ENCODE data around the gene GNG13. TPM values are rescaled to one million over a fixed set of nuclear protein-coding genes. Genes with fewer than 3 reads are reported as not detected.
"Not testable (repeated sequence)": the region's sequence is repeated elsewhere in the genome, so short reads cannot be mapped to it uniquely, and the experiment has no call there.

Gene GNG13
- total RNA-seq, 1 experiment from 2014 or later = not detected

DNA sequence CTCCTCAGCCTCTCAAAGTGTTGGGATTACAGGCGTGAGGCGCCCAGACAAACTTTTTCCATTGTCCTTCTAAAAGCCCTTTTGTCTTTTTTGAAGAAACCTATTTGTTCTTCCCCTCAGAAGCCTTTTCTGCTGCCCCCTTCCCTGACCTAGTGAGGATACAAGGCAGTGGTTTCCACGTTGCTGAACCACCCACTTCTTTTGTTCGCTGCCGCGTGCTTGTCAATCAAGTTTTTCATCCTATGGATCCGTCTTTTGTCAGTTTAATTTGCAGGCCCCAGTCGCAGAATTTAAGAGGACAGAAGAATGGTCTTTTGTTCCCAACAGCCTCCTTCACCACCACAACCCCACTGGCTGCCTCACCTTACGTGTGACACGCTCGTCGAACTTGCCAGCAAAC lies 20.2 kb upstream of the GNG13 start:
- no peaks in the 10 kb centered on the region for H3K9me3 ChIP-seq
- no peaks in the 10 kb centered on the region for H3K36me3 ChIP-seq
- DNase-seq = no peak
- H3K4me3 ChIP-seq = no peak overlapping the region
- H3K27me3 ChIP-seq = peaks cover 27% of the 10 kb centered on the region

DNA sequence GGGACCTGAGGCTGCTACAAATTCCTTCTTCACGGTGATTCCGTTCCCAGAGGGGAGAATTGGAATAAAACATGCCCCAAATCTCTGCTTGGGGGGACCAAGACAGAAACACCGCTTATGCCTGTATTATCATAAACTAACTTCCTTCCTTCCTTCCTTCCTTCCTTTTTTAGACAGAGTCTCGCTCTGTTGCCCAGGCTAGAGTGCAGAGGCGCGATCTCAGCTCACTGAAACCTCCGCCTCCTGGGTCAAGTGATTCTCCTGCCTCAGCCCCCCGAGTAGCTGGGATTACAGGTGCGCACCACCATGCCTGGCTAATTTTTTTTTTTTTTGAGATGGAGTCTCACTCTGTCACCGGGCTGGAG lies 19.5 kb upstream of the GNG13 start:
- H3K4me3 ChIP-seq, H3K9me3 ChIP-seq, H3K36me3 ChIP-seq, DNase-seq: not testable (repeated sequence)
- peaks cover 22% of the 10 kb centered on the region for H3K27me3 ChIP-seq

DNA sequence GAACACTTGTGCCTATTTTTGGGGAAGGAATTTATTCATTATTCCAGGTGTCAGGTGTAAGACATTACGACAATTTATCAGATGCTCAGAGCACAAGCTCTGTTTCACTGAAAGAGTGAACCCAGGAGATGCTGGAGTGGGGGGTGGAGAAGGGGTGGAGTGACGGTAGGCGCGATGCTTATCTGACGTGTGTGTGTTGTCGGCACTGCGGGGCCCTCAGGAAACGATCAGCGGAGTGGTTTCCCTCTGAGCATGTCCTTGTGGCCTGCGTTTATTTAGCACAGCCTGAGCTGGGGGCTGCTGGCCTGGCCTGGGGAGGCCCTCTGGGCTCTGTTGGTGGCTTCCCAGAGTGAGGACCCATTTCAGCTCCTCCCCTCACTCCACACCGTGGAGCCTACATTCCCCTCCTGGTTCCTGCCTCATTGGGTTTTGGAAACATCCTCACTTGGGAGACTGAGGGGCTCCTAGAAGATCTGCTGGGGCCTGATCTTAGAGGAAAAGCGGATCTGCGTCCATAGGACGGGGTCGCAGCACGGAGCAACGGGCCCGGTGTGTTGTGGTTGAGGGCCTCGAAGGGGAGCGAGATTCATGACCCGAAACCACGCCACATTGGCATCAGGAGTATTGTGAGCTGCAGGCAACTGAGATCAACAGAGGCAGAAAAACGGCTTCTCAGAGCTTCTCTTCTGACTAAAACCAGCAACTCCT lies 19.0 kb upstream of the GNG13 start:
- Histone ChIP-seq H3K4me3 (no peak overlapping the region), H3K9me3 (no peaks in the 10 kb centered on the region), H3K27me3 (peaks cover 22% of the 10 kb centered on the region), H3K36me3 (no peaks in the 10 kb centered on the region)
- DNase-seq = no peak

DNA sequence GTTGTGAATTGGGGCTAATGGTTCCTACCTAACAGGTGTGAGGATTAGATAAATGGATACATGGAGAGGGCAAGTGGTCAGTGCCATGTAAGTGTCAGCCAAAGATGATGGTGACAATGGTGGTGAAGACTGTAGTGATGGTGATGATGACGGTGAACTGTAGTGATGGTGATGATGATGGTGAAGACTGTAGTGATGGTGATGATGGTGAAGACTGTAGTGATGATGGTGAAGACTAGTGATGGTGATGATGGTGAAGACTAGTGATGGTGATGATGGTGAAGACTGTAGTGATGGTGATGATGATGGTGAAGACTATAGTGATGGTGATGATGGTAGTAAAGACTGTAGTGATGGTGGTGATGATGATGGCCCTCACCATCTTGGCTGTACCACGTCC lies 18.1 kb upstream of the GNG13 start:
- no peaks in the 10 kb centered on the region for H3K9me3 ChIP-seq
- DNase-seq = no peak
- H3K36me3 ChIP-seq = no peaks in the 10 kb centered on the region
- H3K4me3 ChIP-seq = no peak overlapping the region
- peaks cover 22% of the 10 kb centered on the region for H3K27me3 ChIP-seq

DNA sequence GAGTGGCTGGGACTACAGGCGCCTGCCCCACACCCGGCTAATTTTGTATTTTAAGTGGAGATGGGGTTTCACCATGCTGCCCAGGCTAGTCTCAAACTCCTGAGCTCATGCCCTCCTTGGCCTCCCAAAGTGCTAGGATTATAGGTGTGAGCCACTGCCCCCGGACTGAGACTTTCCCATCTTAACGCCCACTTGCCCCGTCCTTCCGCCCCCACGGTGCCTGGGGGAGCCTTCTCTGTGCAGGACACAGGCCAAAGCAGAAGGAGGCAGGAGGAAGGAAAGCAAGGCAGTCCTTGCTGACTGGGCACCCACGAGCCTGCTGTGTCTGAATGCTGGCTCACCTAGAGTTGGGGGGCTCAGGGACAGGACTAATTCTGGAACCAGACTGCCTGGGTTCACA lies 17.6 kb upstream of the GNG13 start:
- DNase-seq = no peak
- Histone ChIP-seq H3K36me3 (no peaks in the 10 kb centered on the region), H3K9me3 (no peaks in the 10 kb centered on the region), H3K4me3 (no peak overlapping the region), H3K27me3 (peaks cover 22% of the 10 kb centered on the region)

DNA sequence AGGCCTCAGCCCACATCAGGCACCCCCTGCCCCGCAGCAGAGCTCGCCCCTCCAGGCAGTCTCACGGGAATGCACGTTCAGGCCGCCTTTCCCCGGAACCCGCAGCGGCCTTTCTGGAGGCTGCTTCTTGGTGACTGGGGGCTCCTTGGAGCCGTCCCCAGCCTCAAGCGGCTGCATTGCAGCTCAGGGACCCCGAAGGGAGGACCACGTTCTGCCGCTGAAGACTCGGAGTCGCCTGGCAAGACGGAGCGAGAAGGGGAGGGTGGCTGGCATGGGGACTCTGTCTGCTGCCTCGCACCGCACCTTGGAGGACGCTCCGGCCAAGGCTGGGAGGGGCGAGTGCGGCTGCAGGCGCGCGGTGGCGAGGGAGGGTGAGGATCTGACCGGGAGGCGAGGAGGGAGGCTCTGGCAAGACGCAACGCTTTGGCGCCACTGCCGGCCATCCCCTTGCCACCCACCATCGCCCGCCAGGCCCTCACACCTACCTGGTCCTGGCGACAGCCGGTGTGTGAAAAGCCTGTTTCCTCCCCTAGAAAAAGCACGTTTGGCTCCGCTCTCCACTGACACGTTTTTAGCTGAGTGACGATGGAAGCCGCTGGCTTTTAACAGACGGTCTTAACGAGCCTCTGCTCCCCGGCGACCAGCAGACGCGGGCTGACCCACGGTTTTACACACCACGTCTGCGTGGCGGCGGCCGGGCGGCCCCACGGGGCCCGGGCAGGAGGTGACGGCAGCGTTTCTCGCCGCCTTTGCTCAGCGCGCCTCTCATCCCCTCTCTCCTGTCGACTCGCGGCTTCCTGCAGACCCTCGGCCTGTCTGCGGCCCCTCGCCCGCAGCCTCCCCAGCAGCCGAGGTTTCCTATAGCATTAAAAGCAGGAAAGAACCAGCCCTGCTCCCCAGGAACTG lies 16.7 kb upstream of the GNG13 start:
- no peak overlapping the region for H3K4me3 ChIP-seq
- DNase-seq = no peak
- peaks cover 22% of the 10 kb centered on the region for H3K27me3 ChIP-seq
- H3K36me3 ChIP-seq = no peaks in the 10 kb centered on the region
- H3K9me3 ChIP-seq = no peaks in the 10 kb centered on the region

DNA sequence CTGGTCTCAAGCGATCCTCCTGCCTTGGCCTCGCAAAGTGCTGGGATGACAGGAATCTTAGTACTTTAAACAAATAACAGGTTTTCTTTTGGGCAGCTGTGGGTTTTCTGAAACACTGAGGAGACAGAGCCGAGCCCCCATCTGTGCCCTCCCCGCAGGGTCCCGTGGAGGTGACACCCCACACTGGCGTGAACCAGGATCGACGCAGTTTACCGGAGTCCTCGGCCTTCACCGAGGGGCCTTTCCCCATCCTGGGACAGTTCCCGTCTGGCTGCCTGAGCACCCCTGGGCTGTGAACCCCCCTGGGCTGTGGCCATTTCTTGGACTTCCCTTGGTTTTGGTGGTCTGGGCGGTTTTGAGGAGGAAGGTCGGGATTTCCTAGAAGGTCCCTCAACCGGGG lies 15.3 kb upstream of the GNG13 start:
- no peak for DNase-seq
- Histone ChIP-seq H3K9me3 (no peaks in the 10 kb centered on the region), H3K27me3 (peaks cover 20% of the 10 kb centered on the region), H3K36me3 (no peaks in the 10 kb centered on the region), H3K4me3 (no peak overlapping the region)

DNA sequence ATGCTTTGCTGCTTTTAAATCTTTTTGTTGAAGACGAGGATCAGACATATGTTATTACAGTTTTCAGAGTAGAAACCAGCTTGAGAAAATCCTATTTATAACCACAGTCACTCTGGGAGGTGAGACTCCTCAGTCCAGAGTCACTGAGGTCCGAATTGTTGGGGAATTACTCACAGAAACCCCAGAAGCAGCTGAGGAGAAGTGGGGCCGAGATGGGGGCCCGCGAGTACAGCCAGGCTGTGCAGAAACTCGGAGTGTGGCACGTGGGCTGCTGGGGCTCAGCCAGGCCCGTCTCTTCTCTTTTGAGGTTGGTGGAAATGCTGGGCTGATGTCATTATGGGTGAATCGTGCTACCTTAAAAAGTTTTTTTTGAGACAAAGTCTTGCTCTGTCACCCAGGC lies 14.4 kb upstream of the GNG13 start:
- no peaks in the 10 kb centered on the region for H3K9me3 ChIP-seq
- H3K36me3 ChIP-seq = no peaks in the 10 kb centered on the region
- DNase-seq = no peak
- H3K27me3 ChIP-seq = peaks cover 18% of the 10 kb centered on the region
- no peak overlapping the region for H3K4me3 ChIP-seq

DNA sequence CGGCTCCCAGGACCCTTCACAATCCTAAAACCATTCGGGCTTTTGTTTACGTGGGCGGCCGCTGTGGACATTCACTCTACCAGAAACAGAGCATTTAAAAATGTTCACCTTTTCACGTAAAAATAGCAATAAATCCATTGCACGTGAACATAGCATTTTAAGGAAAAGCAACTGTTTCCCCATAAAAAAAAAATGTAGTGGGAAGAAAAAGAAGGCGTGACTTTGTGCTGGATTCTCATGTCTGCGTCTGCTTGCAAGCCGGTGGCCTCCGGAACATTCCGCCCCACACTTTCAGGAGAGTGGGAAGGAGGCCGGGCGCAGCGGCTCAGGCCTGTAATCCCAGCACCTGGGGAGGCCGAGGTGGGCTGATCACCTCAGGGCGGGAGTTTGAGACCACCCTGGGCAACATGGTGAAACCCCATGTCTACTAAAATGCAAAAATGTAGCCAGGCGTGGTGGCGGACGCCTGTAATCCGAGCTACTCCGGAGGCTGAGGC lies 13.4 kb upstream of the GNG13 start:
- H3K4me3 ChIP-seq = no peak overlapping the region
- H3K36me3 ChIP-seq = no peaks in the 10 kb centered on the region
- H3K9me3 ChIP-seq = no peaks in the 10 kb centered on the region
- no peak for DNase-seq
- H3K27me3 ChIP-seq = peaks cover 18% of the 10 kb centered on the region

DNA sequence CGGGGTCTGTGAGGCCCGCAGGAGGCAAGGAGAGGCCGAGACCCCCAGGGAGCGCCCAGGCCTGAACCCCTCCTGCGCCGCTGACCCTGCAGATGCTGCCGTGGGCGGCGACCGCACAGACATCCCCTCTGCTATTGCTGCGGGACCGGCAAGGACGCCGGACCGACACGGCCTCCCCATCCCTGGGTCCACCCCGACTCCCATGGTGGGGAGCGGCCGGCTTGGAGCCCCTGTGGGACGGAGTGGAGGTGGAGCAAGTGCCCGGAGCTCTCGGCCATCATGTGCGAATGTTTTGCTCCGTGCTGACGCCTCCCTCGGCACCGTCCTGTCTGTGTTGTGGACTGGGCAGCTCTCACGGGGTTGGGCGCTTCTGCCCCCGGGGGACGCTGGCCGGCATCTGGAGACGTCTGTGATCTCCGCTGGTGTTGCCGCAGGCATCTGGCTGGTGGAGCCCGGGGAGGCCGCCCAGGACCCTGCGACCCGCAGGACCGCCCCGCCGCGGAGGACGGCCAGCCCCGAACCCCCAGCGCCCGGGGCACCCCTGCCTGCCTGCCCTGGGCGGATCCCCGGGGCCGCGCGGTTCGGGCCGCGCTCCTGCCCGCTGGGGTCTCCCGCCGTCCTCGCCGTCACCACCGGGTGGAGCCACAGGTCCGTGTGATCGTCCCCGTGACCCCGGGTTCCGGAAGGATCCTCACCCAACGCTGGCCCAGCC lies 12.8 kb upstream of the GNG13 start:
- no peak for DNase-seq
- H3K9me3 ChIP-seq = no peaks in the 10 kb centered on the region
- no peaks in the 10 kb centered on the region for H3K36me3 ChIP-seq
- H3K4me3 ChIP-seq = no peak overlapping the region
- H3K27me3 ChIP-seq = peaks cover 17% of the 10 kb centered on the region

DNA sequence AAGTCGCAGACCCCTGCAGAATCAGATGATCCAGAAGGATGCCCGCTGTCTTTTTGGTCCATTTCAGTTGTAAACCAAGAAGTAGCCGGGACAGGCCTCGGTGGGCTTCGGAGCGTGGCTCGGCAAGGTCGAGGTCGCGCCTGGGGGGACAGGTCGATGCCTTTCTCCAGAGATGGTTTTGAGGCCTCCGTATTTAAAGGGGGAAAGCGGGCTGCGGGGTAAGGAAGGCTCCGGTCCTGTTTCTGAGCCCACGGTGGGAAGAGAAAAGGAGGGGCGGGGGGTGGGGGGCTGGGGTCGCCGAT lies 7.5 kb upstream of the GNG13 start:
- peak overlapping the region; percentile 94 for H3K4me3 ChIP-seq
- H3K36me3 ChIP-seq = peaks cover 3% of the 10 kb centered on the region; the same call in 1 of the 2 replicates
- H3K27me3 ChIP-seq = 0 out of 2 replicates have a peak, but pooled peaks cover 2% of the 10 kb centered on the region
- no peaks in the 10 kb centered on the region for H3K9me3 ChIP-seq
- no peak for DNase-seq

DNA sequence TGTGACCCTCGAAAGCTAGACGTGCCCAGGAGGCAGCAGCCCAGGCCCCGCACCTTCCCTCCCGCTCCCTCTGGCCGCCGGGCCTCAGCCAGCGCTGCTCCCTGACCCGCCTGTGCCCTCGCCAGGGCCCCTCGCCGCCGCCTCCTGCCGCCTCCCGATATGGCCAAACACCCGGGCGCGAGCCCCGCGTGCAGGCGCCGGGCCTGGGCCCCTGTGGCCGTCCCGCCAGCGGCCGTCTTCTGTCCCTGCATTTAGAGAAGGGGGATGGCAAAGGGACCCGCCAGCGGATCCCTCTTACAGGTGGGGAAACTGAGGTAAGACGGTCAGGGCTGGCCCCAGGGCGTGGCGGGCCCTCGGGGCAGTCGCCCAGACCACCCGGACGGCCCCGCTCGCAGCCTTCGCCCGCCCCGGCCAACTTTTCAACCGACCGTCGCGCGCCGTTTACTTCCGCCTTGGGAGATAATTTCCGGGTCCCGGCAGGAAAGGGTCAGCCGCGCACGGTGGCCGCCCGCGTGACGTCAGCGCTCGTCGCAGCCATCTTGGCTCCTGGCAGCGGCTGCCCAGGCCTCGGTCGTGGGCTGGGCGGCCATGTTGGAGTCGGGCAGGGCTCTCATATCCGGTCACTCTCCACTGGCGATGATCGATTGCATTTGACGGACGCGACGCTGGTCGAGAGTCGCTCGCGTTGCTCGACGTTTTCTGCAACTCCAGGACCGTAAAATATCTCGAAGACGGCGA lies 7.0 kb upstream of the GNG13 start:
- peak; percentile 96 for DNase-seq
- H3K4me3 ChIP-seq = peak overlapping the region; percentile 94
- H3K36me3 ChIP-seq = peaks cover 3% of the 10 kb centered on the region; the same call in 1 of the 2 replicates
- H3K9me3 ChIP-seq = no peaks in the 10 kb centered on the region
- H3K27me3 ChIP-seq = 0 out of 2 replicates have a peak, but pooled peaks cover 2% of the 10 kb centered on the region

DNA sequence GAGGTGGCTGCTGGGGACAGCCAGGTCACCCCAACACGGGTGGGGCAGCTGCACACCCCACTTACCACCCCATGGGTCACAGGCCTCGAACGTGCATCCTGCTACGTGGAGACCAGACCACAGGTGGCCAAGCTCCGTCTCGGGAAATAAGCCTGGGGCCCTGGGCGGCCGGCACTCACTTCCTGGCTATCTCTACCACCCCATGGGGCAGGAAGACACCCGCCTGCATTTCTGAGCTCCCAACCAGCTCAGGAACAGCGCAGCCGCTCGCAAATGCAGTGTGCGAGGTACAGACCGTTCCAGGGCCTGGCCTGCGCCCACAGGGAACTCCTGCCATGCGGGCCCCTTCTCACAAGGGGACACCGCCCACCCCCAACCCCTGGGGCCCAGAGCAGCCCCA lies 4.9 kb upstream of the GNG13 start:
- Histone ChIP-seq H3K9me3 (no peaks in the 10 kb centered on the region), H3K36me3 (peaks cover 3% of the 10 kb centered on the region; the same call in 1 of the 2 replicates), H3K4me3 (no peak overlapping the region), H3K27me3 (peaks cover 15% of the 10 kb centered on the region)
- no peak for DNase-seq

DNA sequence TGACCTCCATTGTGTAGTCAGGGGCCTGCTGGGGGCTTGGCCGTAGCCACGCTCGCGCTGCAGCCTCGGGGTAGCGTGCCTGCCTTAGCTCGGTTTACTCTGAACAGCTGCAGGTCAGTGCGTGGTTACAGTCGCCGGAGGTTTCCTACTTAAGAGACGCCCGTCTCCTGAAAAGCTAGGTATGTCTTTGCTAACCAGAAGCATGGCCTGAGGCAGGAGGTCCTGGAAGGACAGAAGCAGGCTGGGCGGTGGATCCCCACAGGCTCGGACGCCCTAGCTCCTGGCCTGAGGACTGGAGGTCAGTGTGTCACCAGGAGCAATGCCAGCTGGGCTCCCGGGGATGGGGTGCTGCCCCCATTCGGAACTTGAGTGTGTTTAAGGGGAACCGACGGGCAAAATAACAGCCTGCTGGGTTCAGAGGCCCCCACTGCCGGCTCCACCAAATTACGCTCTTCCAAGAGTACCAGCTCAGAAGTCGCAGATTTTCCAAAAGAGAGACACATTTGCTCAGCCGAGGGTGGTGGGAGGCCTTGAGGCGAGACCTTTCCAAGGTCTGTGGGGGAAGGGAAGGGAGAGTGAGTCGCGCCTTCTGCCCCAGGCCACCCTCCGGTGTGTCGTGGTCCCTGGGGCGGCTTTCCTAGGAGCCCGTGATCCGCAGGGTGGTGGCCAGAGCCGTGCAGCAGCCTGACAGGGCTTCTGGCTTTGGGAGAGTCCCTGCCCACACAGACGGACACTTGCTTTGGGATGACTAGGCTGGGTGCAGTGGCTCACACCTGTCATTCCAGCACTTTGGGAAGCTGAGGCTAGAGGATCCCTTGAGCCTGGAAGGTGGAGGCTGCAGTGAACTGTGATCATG lies 3.9 kb upstream of the GNG13 start:
- Histone ChIP-seq H3K27me3 (peaks cover 21% of the 10 kb centered on the region), H3K36me3 (peaks cover 3% of the 10 kb centered on the region; the same call in 1 of the 2 replicates), H3K4me3 (no peak overlapping the region), H3K9me3 (no peaks in the 10 kb centered on the region)
- DNase-seq = no peak

DNA sequence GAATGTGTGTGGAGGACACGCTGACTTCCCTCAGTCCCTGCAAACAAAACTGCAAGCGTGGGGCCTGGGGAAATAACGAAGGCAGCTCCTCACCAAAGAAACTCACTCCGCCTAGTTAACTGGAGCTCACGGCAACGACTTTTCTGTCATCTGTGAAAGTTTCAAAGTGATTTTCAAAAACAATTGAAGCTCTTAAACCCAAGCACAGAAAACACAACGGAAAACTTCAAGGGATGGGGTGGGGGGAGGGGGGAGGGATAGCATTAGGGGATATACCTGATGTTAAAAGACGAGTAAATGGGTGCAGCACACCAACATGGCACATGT lies 3.2 kb upstream of the GNG13 start:
- Histone ChIP-seq H3K4me3 (no peak overlapping the region), H3K36me3 (peaks cover 3% of the 10 kb centered on the region; the same call in 1 of the 2 replicates), H3K9me3 (no peaks in the 10 kb centered on the region), H3K27me3 (peaks cover 20% of the 10 kb centered on the region)
- no peak for DNase-seq
